Stimulated activated CD4-positive, alpha-beta T cell treated with anti-CD3 and anti-CD28 coated beads, Interleukin-15, amount 100 ng/mL, for 1 hour (primary cell): Measurements from ENCODE around the gene ERGIC1.

ENCODE experiments used
- DNase-seq, 2 donors: peaks; one replicate each; pipeline ENCODE4 v3.0.0-alpha.2; 2020; ENCODE audit warnings: low read depth in 1 of 2, low spot score in 1 of 2

The ERGIC1 gene

GRCh38 chr5:172827841-172828240, 6.2 kb upstream of the ERGIC1 start:
- DNase-seq = no peak

- DNase-seq = no peak
Measured at GRCh38 chr5:172828911-172829431, 5.1 kb upstream of the ERGIC1 start.

DNA sequence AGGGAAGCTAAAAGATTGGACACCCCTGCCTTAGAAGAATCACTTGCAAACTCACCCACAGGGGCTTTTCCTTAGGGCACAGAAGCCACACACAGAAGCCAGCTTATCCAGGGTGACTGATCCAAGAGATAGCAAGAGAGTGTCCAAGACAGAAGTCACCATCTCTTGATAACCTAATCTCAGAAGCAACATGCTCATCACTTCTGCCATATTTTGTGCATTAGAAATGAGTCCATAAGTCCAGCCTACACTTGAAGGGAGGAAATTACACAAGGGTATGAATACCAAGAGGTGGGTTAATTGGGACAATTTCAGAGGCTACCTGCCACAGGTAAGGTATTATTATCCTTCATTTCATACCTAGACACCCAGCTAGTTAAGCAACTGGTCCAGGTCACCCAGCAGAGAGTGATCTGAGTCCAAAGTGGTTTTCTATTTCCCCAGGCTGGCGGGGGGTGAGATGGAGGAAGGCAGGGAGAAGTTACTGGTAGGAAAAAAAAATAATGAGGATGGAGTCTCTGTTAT, 3.7 kb upstream of the ERGIC1 start:
- DNase-seq = no peak

GRCh38 chr5:172830876-172831662, 3.0 kb upstream of the ERGIC1 start:
- DNase-seq = no peak

GRCh38 chr5:172832383-172833315, 1.4 kb upstream of the ERGIC1 start:
- no peak for DNase-seq

DNA sequence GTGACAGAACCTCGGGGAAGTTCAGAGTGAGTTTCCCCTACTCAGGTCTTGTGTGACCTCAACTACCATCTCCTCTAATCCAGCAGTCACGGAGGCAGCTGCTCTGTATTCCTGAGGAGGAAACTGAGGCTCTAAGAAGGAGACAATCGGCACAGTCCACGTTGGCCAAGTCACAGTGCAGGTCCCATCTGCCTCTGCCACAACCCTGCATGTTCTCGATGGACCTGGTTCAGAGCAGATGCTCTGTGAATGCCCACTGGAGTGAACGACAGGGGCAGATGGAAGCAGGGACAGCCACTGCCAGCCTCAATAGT, 722 bp upstream of the ERGIC1 start:
- DNase-seq = no peak

DNA sequence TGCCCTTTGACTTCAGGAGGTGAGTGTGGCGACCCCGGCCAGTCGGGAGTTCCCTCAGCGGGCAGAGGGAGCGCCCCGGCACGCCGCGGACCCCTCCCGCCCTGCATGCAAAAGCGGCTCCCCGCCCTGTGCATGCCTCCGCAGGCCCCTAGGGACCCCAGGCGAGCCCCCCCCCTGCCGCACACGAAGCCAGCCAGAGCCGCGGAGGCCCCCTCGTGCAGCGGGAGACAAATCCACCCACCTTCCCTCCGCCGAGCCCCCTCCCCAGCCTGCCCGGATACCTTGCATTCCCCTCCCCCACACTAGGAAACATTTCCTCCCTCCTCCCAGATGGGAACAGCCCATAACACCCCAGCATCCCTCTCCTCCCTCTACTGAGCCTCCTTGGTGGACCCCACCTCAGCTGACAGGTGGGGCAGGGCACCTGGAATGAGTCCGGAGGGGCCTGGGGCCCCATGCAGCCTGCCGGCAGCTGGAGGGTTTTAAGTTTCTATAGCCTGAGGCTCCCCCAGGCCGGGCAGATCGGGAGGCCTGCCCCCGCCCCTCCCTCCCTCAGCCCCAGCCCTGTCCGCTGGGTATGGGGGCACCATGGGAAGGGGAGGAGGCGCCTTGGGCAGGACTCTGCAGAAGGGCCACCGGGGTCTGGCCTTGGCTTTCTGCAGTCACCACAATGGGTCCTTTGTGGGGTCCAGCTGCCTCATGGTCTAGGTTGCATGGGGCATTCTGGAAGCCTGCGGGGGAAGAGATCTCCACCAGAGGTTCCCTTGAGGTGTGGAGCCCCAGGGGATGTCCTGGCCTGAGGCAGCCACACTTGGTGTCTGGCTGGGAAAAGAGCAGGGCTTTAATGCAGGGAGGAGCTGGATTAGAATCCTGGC, 601 bp downstream of the ERGIC1 start:
- DNase-seq = no peak

GRCh38 chr5:172835290-172835993, 1.4 kb downstream of the ERGIC1 start:
- no peak for DNase-seq

GRCh38 chr5:172835994-172836356, 1.9 kb downstream of the ERGIC1 start:
- DNase-seq = no peak

- DNase-seq = no peak
Measured at GRCh38 chr5:172837640-172838039, 3.6 kb downstream of the ERGIC1 start.

DNA sequence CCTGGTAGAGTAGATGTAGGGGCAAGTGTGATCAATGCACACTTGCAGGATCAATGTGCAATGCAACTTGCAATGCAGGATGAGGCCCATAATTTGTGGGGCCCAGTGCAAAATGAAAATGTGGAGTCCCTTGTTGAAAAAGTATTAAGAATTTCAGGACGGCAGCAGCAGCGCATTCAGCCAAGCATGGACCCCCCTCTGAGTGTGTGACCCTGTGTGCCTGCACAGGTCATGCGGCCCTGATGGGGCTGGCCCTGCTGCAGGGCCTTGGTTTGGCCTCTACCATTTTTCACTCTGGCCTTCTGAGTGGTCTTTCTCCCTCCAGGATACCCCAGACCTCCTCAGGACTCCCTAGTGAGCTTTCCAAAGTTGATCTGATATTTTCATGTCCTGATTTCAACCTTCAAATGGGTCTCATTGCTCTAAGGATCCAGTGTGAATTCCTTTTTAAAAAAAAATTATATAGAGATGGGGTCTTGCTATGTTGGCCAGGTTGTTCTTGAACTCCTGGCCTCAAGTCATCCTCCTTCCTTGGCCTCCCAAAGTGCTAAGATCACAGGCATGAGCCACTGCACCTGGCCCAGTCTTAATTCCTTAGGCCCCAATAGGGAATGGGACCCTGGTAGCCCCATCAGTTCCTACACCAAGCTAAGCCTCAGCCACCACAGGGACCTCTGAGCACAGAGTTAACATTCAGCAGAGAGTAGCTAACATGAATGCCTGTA, 4.3 kb downstream of the ERGIC1 start:
- DNase-seq = no peak

DNA sequence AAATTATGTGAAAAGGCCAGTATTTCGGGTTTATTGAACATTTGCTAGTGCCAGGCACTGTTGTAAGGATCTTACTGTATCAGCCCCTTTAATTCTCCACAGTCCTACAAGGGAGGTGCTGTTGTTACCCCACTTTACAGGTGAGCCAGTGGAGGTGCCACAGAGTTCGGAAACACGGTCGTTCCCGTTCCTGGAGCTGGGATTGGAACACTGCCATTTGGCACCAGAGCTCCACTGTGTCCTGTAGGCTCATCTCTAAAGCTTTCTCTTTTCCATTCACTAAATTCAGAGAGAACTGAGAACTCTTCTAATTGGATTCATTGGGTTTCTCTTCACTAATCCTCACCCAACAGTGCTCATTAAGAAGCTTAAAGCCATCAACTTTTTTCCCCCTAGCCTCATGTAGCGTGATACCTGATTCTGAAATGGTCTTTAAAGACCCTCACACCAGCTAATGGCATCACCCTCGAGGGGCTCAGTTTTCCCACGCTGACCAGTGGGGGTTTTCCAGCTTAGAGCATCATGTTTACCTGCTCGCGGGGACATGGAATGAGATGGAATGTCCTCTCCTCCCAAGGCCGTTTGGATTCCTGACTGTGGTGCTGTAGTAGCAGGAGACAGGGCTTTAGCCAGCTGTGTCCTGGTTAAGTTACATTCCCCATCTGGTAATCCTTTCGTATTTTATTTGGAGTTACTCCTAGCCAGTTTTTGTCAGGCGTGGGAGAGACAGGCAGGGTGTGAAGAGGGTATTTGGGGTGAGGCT, 5.8 kb downstream of the ERGIC1 start:
- no peak for DNase-seq

DNA sequence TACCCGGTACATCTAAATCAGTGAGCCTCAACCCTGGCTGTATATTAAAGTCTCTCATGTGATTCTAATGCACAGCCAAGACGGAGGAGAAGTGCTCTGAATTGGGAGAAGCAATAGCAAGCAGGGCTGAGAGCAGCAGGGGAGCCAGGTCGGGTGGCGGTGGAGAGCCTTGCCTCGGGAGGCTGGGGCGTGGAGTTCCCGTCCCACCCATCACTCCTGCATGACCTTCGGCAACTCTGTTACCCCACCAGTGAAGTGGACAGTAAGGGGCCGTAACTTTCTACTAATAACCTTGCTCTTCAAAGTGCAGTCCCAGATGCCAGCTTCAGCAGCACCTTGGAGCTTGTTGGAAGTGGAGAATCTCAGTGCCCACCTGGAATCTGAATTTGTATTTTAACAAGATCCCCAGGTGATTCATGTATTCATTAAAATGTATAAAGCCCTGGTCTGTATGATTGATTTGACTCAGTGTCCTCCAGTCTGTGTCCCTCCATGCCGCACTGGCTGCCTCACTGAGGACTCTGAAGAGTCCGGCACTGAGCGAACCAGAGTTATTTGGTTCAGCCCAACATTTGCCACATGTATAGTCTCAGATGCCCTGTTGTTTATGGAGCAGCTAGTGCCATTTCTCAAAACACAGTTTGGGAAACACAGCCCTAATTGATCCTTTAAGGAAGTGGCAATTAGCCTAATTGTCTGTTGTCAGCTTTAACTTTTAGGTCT, 6.5 kb downstream of the ERGIC1 start:
- DNase-seq = no peak

- no peak for DNase-seq
Measured at GRCh38 chr5:172841256-172841655, 7.2 kb downstream of the ERGIC1 start.

DNA sequence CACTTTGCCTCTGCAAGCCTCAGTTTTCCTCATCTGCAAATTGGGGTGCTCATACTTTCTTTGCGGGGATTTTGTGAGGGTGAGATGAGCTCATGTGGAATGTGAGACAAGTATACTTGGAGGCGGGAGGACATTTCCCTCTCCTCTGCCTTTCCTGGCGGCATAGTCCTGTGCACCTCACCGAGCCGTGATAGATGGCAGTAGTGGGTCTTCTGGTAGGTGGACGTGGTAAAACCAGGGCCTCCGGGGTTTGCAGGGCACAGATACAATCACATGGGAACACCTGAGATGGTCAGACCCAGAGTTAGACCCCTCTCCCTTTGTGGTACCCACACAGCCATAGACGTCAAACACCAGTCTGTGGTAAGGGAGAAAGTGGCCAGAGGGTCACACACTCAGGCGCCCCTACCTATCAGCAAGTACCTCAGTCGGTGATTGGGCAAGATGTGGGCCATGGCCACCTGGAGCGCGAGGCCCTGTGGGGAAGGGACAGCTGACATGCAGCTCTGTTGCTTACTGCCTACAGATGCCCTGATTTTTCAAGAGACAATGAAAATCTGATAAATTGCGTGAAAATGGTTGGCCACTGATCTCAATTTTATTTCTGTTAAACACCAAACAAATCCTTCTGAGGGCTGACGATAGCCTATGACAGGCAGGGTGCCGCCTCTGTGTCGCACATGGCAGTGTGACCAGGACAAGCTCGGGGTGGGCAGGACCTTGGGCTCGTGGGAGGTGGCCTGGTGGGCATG, 9.9 kb downstream of the ERGIC1 start:
- no peak for DNase-seq

- no peak for DNase-seq
Measured at GRCh38 chr5:172844577-172844838, 10.5 kb downstream of the ERGIC1 start.

DNA sequence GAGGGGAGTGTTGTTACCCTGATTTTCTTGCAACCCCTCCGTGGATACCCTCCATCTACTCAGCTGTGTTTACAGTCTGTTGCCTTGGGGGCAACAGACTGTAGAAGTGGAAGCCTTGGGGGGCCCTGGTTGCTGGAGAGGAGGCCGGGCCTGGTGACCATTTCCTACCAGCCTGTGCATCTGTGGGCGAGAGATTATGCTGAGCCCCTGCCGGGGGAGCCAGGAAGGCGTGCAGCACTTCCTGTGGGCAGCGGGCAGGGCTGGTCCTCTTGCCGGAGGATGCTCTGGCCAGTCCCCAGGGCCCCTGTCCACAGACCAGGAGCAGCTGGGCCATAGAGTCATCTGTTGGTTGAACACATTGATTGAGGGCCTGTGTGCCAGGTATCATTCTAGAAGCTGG, 11.1 kb downstream of the ERGIC1 start:
- no peak for DNase-seq

DNA sequence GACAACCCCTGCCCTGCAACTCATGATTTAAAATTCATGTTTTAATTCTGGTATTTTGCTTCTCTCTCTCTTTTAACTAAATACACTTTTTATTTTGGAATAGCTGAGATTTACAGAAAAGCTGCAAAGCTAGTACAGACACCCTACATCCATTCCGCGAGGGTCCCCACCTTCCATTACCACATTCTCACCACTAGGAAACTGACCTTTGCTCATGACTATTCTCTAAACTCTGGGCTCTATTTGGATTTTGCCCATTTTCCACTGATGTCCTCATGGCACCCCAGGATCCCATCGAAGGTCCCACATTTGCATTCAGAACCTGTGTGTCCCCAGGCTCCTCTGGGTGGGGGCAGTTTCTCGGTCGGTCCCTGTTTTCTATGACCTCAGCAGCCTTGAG, 11.5 kb downstream of the ERGIC1 start:
- no peak for DNase-seq
